Measurements from ENCODE around the gene ACTR1B.
"Not testable (repeated sequence)": the region's sequence is repeated elsewhere in the genome, so short reads cannot be mapped to it uniquely, and the experiment has no call there.

Gene ACTR1B

DNA sequence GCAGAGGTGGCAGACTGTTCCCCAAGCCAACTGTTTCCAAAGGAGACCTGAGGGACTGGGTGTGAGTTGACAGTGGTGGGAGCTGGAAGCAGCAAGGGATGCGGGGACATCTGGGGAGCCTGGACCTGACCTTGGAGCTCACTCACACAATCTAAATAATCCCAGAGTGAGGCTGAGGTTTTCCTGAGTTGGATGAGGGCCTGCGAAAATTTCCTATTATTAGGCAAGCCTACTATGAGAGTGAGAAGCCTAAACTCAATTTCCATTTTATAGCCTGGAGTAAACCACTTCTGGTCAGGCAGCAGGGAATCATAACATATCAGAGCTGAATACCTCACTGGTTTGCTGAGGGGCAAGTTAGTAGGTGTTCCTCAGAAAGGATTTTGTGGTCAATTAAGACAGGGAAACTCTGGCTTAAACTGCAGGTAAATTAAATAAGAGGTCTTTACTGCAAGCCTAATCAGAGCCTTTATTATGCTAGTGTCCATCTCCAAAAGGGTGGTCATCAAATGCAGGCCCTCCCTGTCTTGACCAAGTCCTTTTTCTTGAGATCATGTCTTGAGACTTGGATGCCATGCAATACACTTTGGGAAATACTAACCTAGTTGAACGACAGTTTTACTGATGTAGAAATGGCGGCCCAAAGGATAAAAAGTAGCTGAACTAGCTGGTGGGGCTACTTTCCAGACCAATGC lies 19.7 kb downstream of the ACTR1B start:
- Histone ChIP-seq H3K4me2 (ENCODE audit: insufficient read depth, low read length, poor library complexity, severe bottlenecking) (no peak overlapping the region), H2AFZ (ENCODE audit: low read length) (no peak overlapping the region), H2AK5ac (ENCODE audit: low read depth, low read length) (no peak overlapping the region), H3K79me1 (ENCODE audit: low read depth, low read length) (peaks cover 3% of the 10 kb centered on the region), H3K27ac (replicated peaks; ENCODE audit: low read length) (no peak overlapping the region), H3K14ac (ENCODE audit: low read length) (no peak overlapping the region), H4K8ac (ENCODE audit: low read depth, low read length) (no peak overlapping the region), H3K9me3 (replicated peaks in 1 of 2; ENCODE audit: control insufficient read depth in 2 of 2, insufficient read depth in 1 of 2, low read depth in 1 of 2, low read length in 2 of 2) (no peaks in the 10 kb centered on the region), H3K27me3 (ENCODE audit: control insufficient read depth in 3 of 3, insufficient read depth in 3 of 3, low read depth in 1 of 3, low read length in 3 of 3) (no peaks in the 10 kb centered on the region), H2BK5ac (ENCODE audit: low read length) (no peak overlapping the region), H2BK120ac (ENCODE audit: low read depth, low read length) (no peak overlapping the region), H3K23ac (ENCODE audit: low read depth, low read length, poor library complexity) (no peak overlapping the region), H3K36me3 (replicated peaks in 1 of 2; ENCODE audit: control insufficient read depth in 2 of 2, insufficient read depth in 2 of 2, low read length in 2 of 2) (peaks cover 11 to 24% of the 10 kb centered on the region in 2 donors), H2BK15ac (ENCODE audit: low read length) (no peak overlapping the region), H4K91ac (ENCODE audit: low read depth, low read length, poor library complexity) (no peak overlapping the region), H3K18ac (ENCODE audit: low read length) (no peak overlapping the region), H3K4me1 (ENCODE audit: control insufficient read depth in 2 of 2, insufficient read depth in 1 of 2, low read depth in 1 of 2, low read length in 2 of 2) (peaks cover 5 to 6% of the 10 kb centered on the region in 2 donors), H3K9ac (ENCODE audit: low read depth, low read length, poor library complexity) (no peak overlapping the region), H2BK12ac (ENCODE audit: low read length) (no peak overlapping the region), H3K4ac (ENCODE audit: low read length) (no peak overlapping the region), H3K4me3 (ENCODE audit: low read length in 2 of 2) (no peak overlapping the region)
- DNase-seq (ENCODE audit: low spot score) = no peak
- no CpG with 5 or more reads among the region's 4 CpGs for WGBS, 2 donors (ENCODE audit: extremely low coverage in 2 of 2, insufficient read length in 2 of 2, insufficient replicate concordance in 1 of 2)

DNA sequence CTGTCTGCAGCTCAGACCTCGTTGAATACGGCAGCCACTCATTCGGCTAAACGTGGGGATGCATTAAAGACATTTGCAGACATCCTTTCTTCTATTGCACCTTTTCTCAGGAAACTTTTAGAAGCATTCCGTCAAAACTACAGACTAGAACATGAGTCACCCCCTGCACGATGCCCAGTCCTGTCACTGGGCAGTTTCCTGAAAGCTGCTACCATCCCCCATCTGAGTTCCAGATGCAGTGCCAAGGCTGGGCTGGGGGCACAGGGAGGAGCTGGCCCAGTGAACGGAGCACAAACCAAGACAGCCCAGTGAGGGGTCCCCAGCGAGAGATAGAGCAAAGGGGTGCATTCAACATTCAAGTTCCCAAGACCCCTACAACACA lies 37.8 kb downstream of the ACTR1B start:
- not testable (repeated sequence) for H3K18ac ChIP-seq (ENCODE audit: low read length); DNase-seq (ENCODE audit: low spot score)
- no CpG with 5 or more reads among the region's 8 CpGs for WGBS, 2 donors (ENCODE audit: extremely low coverage in 2 of 2, insufficient read length in 2 of 2, insufficient replicate concordance in 1 of 2)

DNA sequence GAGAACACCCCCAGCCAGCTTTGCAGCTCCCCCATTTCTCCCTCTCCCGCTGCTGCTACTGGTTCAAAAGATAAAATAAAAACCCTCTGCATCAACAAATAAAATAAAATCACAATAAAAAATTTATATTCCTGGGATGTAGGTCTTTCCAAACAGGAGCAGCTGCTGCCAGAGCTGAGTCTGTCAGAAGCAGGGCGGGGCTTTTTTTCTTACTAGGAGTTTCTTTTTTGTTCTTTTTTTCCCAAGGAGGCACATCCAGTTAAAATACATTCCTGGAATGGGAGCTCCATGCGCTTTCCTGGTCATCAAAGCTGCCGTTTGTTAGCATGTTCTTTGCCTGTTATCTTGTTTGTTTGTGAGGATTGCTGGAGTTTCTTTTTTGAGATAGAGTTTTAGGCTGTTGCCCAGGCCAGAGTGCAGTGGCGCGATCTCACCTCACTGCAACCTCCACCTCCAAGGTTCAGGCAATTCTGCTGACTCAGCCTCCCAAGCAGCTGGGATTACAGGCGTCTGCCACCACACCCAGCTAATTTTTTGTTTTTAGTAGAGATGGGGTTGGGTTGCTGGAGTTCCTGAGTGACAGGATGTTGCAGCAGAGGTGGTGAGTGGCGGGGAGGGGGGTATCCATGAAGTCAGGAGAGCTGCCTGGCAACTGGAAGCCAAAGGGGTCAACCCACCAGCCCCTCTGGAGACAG lies 38.3 kb downstream of the ACTR1B start:
- not testable (repeated sequence) for H3K9ac ChIP-seq (ENCODE audit: low read depth, low read length, poor library complexity); H3K4ac ChIP-seq (ENCODE audit: low read length); H4K91ac ChIP-seq (ENCODE audit: low read depth, low read length, poor library complexity); H2BK5ac ChIP-seq (ENCODE audit: low read length); H2BK15ac ChIP-seq (ENCODE audit: low read length); H3K14ac ChIP-seq (ENCODE audit: low read length); H3K27ac ChIP-seq (replicated peaks; ENCODE audit: low read length); H3K9me3 ChIP-seq (replicated peaks in 1 of 2; ENCODE audit: control insufficient read depth in 2 of 2, insufficient read depth in 1 of 2, low read depth in 1 of 2, low read length in 2 of 2); H4K8ac ChIP-seq (ENCODE audit: low read depth, low read length); H2AFZ ChIP-seq (ENCODE audit: low read length); H3K79me1 ChIP-seq (ENCODE audit: low read depth, low read length); H3K4me2 ChIP-seq (ENCODE audit: insufficient read depth, low read length, poor library complexity, severe bottlenecking); H2BK120ac ChIP-seq (ENCODE audit: low read depth, low read length); DNase-seq (ENCODE audit: low spot score); H3K4me3 ChIP-seq (ENCODE audit: low read length in 2 of 2); H3K23ac ChIP-seq (ENCODE audit: low read depth, low read length, poor library complexity); H3K36me3 ChIP-seq (replicated peaks in 1 of 2; ENCODE audit: control insufficient read depth in 2 of 2, insufficient read depth in 2 of 2, low read length in 2 of 2); H3K4me1 ChIP-seq (ENCODE audit: control insufficient read depth in 2 of 2, insufficient read depth in 1 of 2, low read depth in 1 of 2, low read length in 2 of 2); H2AK5ac ChIP-seq (ENCODE audit: low read depth, low read length); H3K18ac ChIP-seq (ENCODE audit: low read length); H3K27me3 ChIP-seq (ENCODE audit: control insufficient read depth in 3 of 3, insufficient read depth in 3 of 3, low read depth in 1 of 3, low read length in 3 of 3); H2BK12ac ChIP-seq (ENCODE audit: low read length)
- no CpG with 5 or more reads among the region's 8 CpGs for WGBS, 2 donors (ENCODE audit: extremely low coverage in 2 of 2, insufficient read length in 2 of 2, insufficient replicate concordance in 1 of 2)

More for the DNA sequence above, 37.8 kb downstream of the ACTR1B start:
- not testable (repeated sequence) for H3K14ac ChIP-seq (ENCODE audit: low read length); H3K9me3 ChIP-seq (replicated peaks in 1 of 2; ENCODE audit: control insufficient read depth in 2 of 2, insufficient read depth in 1 of 2, low read depth in 1 of 2, low read length in 2 of 2); H2BK12ac ChIP-seq (ENCODE audit: low read length); H3K23ac ChIP-seq (ENCODE audit: low read depth, low read length, poor library complexity); H2AFZ ChIP-seq (ENCODE audit: low read length); H3K4me3 ChIP-seq (ENCODE audit: low read length in 2 of 2); H3K4ac ChIP-seq (ENCODE audit: low read length); H3K27me3 ChIP-seq (ENCODE audit: control insufficient read depth in 3 of 3, insufficient read depth in 3 of 3, low read depth in 1 of 3, low read length in 3 of 3); H4K8ac ChIP-seq (ENCODE audit: low read depth, low read length); H3K4me1 ChIP-seq (ENCODE audit: control insufficient read depth in 2 of 2, insufficient read depth in 1 of 2, low read depth in 1 of 2, low read length in 2 of 2); H3K4me2 ChIP-seq (ENCODE audit: insufficient read depth, low read length, poor library complexity, severe bottlenecking); H2AK5ac ChIP-seq (ENCODE audit: low read depth, low read length); H3K27ac ChIP-seq (replicated peaks; ENCODE audit: low read length); H3K79me1 ChIP-seq (ENCODE audit: low read depth, low read length); H4K91ac ChIP-seq (ENCODE audit: low read depth, low read length, poor library complexity); H3K36me3 ChIP-seq (replicated peaks in 1 of 2; ENCODE audit: control insufficient read depth in 2 of 2, insufficient read depth in 2 of 2, low read length in 2 of 2); H2BK15ac ChIP-seq (ENCODE audit: low read length); H2BK120ac ChIP-seq (ENCODE audit: low read depth, low read length); H3K9ac ChIP-seq (ENCODE audit: low read depth, low read length, poor library complexity); H2BK5ac ChIP-seq (ENCODE audit: low read length)

DNA sequence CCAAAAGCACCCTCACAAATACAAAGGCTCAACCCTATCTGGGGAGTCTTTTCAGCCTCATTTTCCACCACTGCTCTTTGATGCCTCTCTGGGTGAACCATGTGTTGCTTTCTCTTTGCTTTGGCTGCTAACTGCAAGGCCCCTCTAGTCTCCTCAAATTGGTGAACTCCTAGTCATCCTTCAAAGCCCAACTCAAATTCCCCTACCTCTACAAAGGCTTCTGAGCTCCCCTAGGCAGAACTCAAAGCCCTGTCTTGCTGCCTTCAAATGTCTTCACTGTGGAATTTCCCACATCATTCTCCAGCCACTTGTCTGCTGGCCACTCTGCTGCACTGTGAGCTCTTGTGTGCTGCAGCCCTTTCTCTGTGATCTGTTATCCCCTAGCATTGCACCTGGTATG lies 40.9 kb downstream of the ACTR1B start:
- H3K4me1 ChIP-seq (ENCODE audit: control insufficient read depth in 2 of 2, insufficient read depth in 1 of 2, low read depth in 1 of 2, low read length in 2 of 2); H3K4me3 ChIP-seq (ENCODE audit: low read length in 2 of 2); H2BK120ac ChIP-seq (ENCODE audit: low read depth, low read length); H3K79me1 ChIP-seq (ENCODE audit: low read depth, low read length); H3K27ac ChIP-seq (replicated peaks; ENCODE audit: low read length); H3K27me3 ChIP-seq (ENCODE audit: control insufficient read depth in 3 of 3, insufficient read depth in 3 of 3, low read depth in 1 of 3, low read length in 3 of 3); H4K8ac ChIP-seq (ENCODE audit: low read depth, low read length); H2BK15ac ChIP-seq (ENCODE audit: low read length); H3K4ac ChIP-seq (ENCODE audit: low read length); H2BK12ac ChIP-seq (ENCODE audit: low read length); H3K4me2 ChIP-seq (ENCODE audit: insufficient read depth, low read length, poor library complexity, severe bottlenecking); H2BK5ac ChIP-seq (ENCODE audit: low read length); H3K9ac ChIP-seq (ENCODE audit: low read depth, low read length, poor library complexity); H4K91ac ChIP-seq (ENCODE audit: low read depth, low read length, poor library complexity); DNase-seq (ENCODE audit: low spot score); H2AK5ac ChIP-seq (ENCODE audit: low read depth, low read length); H3K14ac ChIP-seq (ENCODE audit: low read length); H3K23ac ChIP-seq (ENCODE audit: low read depth, low read length, poor library complexity); H3K9me3 ChIP-seq (replicated peaks in 1 of 2; ENCODE audit: control insufficient read depth in 2 of 2, insufficient read depth in 1 of 2, low read depth in 1 of 2, low read length in 2 of 2); H2AFZ ChIP-seq (ENCODE audit: low read length); H3K18ac ChIP-seq (ENCODE audit: low read length); H3K36me3 ChIP-seq (replicated peaks in 1 of 2; ENCODE audit: control insufficient read depth in 2 of 2, insufficient read depth in 2 of 2, low read length in 2 of 2): not testable (repeated sequence)
